HEK293 (cell line): Measurements from ENCODE around the gene IP6K3.

Experiments used
- CTCF ChIA-PET: fragments of 350-600 bp; formaldehyde crosslinking; extraction: SDS; loops from one replicate; lab custom pipeline; 2021; ENCODE audit warnings: antibody characterized with exemption; lab: Yijun Ruan, JAX
- POLR2A ChIA-PET: fragments of 300-600 bp; formaldehyde crosslinking; extraction: SDS; loops from one replicate; lab custom pipeline; 2020; ENCODE audit warnings: antibody characterized with exemption, inconsistent platforms; lab: Yijun Ruan, JAX
- H3K27ac ChIP-seq: fragments of 200-500 bp; sonication (Bioruptor generic); 2 replicates; pipeline ENCODE4 v1.5.1; 2014; ENCODE audit warnings: low read depth, low read length, control low read depth, inconsistent platforms; ENCODE audit errors: extremely low read depth
- H3K36me3 ChIP-seq, 2 experiments: fragments of 200-500 bp in 1 of 2; sonication (Bioruptor generic) in 1 of 2; 1 replicate in 1 of 2; 2 replicates in 1 of 2; pipeline ENCODE4 v1.5.1; 2014 to 2017; ENCODE audit warnings: inconsistent platforms in 2 of 2, low read length in 2 of 2; ENCODE audit not compliant: control insufficient read depth in 2 of 2, insufficient read depth in 1 of 2
- H3K4me1 ChIP-seq: fragments of 200-500 bp; sonication (Bioruptor generic); 2 replicates; pipeline ENCODE4 v1.5.1; 2014; ENCODE audit warnings: mild to moderate bottlenecking, low read length, inconsistent platforms; ENCODE audit not compliant: control insufficient read depth, insufficient read depth
- H3K4me3 ChIP-seq: 2 replicates; pipeline ENCODE4 v1.5.1; 2011; ENCODE audit warnings: low read depth, mild to moderate bottlenecking, control low read depth, low read length, moderate library complexity
- H3K9me3 ChIP-seq: fragments of 200-500 bp; sonication (Bioruptor generic); 2 replicates; pipeline ENCODE4 v1.5.1; 2014; ENCODE audit warnings: low read depth, low read length, inconsistent platforms; ENCODE audit not compliant: control insufficient read depth, insufficient read depth
- BCL11B ChIP-seq: fragments of 450-650 bp; formaldehyde crosslinking; IDR thresholded peaks from 2 replicates; pipeline ENCODE4 v1.5.1; 2016; ENCODE audit warnings: low read depth, missing biosample characterization, missing genetic modification characterization
- HOXD13 ChIP-seq: sonication (generic); formaldehyde crosslinking; IDR thresholded peaks from 2 replicates; pipeline ENCODE4 v1.8.0; 2022; ENCODE audit warnings: missing genetic modification reagents, borderline replicate concordance
- PATZ1 ChIP-seq: fragments of 450-650 bp; formaldehyde crosslinking; IDR thresholded peaks from 2 replicates; pipeline ENCODE4 v1.5.1; 2016; ENCODE audit warnings: missing biosample characterization, missing genetic modification characterization
- ZBTB1 ChIP-seq: fragments of 450-650 bp; formaldehyde crosslinking; IDR thresholded peaks from 2 replicates; pipeline ENCODE4 v1.5.1; 2016; ENCODE audit warnings: missing biosample characterization, missing genetic modification characterization
- ZBTB17 ChIP-seq: fragments of 450-650 bp; formaldehyde crosslinking; IDR thresholded peaks from 2 replicates; pipeline ENCODE4 v1.5.1; 2016; ENCODE audit warnings: missing biosample characterization, missing genetic modification characterization
- ZNF10 ChIP-seq: fragments of 450-650 bp; formaldehyde crosslinking; IDR thresholded peaks from 2 replicates; pipeline ENCODE4 v1.5.1; 2017; ENCODE audit warnings: missing biosample characterization, missing genetic modification characterization
- ZNF174 ChIP-seq: fragments of 450-650 bp; formaldehyde crosslinking; IDR thresholded peaks from 2 replicates; pipeline ENCODE4 v1.5.0; 2017; ENCODE audit warnings: missing biosample characterization, mild to moderate bottlenecking, missing genetic modification characterization
- ZNF19 ChIP-seq: fragments of 450-650 bp; formaldehyde crosslinking; IDR thresholded peaks from 2 replicates; pipeline ENCODE4; 2016; ENCODE audit warnings: missing biosample characterization, missing genetic modification characterization, low read depth
- ZNF248 ChIP-seq: fragments of 450-650 bp; formaldehyde crosslinking; IDR thresholded peaks from 2 replicates; pipeline ENCODE4 v1.5.1; 2017; ENCODE audit warnings: missing biosample characterization, missing genetic modification characterization
- ZNF266 ChIP-seq: fragments of 450-650 bp; formaldehyde crosslinking; IDR thresholded peaks from 2 replicates; pipeline ENCODE4 v1.5.1; 2016; ENCODE audit warnings: missing biosample characterization, missing genetic modification characterization, low read depth
- ZNF292 ChIP-seq: fragments of 450-650 bp; formaldehyde crosslinking; IDR thresholded peaks from 2 replicates; pipeline ENCODE4 v1.5.1; 2016; ENCODE audit warnings: low read depth, missing biosample characterization, missing genetic modification characterization, borderline replicate concordance
- ZNF350 ChIP-seq: fragments of 450-650 bp; formaldehyde crosslinking; IDR thresholded peaks from 2 replicates; pipeline ENCODE4 v1.5.0; 2017; ENCODE audit warnings: missing biosample characterization, mild to moderate bottlenecking, missing genetic modification characterization
- ZNF416 ChIP-seq: fragments of 450-650 bp; formaldehyde crosslinking; IDR thresholded peaks from 2 replicates; pipeline ENCODE4 v1.5.1; 2016; ENCODE audit warnings: missing biosample characterization, missing genetic modification characterization
- ZNF510 ChIP-seq: fragments of 450-650 bp; formaldehyde crosslinking; IDR thresholded peaks from 2 replicates; pipeline ENCODE4 v1.5.1; 2018; ENCODE audit warnings: mild to moderate bottlenecking, missing genetic modification characterization, missing biosample characterization; ENCODE audit not compliant: insufficient replicate concordance
- ZNF549 ChIP-seq: fragments of 450-650 bp; IDR thresholded peaks from 2 replicates; pipeline ENCODE4 v1.5.1; 2018; ENCODE audit warnings: missing biosample characterization, missing genetic modification characterization, mild to moderate bottlenecking, inconsistent platforms, moderate library complexity
- ZNF560 ChIP-seq: fragments of 450-650 bp; formaldehyde crosslinking; IDR thresholded peaks from 2 replicates; pipeline ENCODE4 v1.5.1; 2017; ENCODE audit warnings: missing biosample characterization, missing genetic modification characterization, borderline replicate concordance
- ZNF561 ChIP-seq: fragments of 450-650 bp; IDR thresholded peaks from 2 replicates; pipeline ENCODE4 v1.5.1; 2018; ENCODE audit warnings: missing biosample characterization, missing genetic modification characterization, borderline replicate concordance
- ZNF621 ChIP-seq: fragments of 450-650 bp; formaldehyde crosslinking; IDR thresholded peaks from 2 replicates; pipeline ENCODE4 v1.5.1; 2017; ENCODE audit warnings: missing biosample characterization, missing genetic modification characterization
- ZNF670 ChIP-seq: fragments of 450-650 bp; formaldehyde crosslinking; IDR thresholded peaks from 2 replicates; pipeline ENCODE4 v1.5.1; 2016; ENCODE audit warnings: missing biosample characterization, missing genetic modification characterization, low read depth
- ZNF785 ChIP-seq: fragments of 450-650 bp; formaldehyde crosslinking; IDR thresholded peaks from 2 replicates; pipeline ENCODE4 v1.5.1; 2016; ENCODE audit warnings: missing biosample characterization, missing genetic modification characterization
- ZXDB ChIP-seq: fragments of 450-650 bp; formaldehyde crosslinking; IDR thresholded peaks from 2 replicates; pipeline ENCODE4 v1.5.1; 2016; ENCODE audit warnings: missing biosample characterization, missing genetic modification characterization
- TF ChIP-seq, protein P1 (sequence below): fragments of 450-650 bp; formaldehyde crosslinking; IDR thresholded peaks from 2 replicates; pipeline ENCODE4 v1.5.1; 2016; ENCODE audit warnings: missing biosample characterization, missing genetic modification characterization, borderline replicate concordance
- TF ChIP-seq, protein P2 (sequence below): fragments of 450-650 bp; IDR thresholded peaks from 2 replicates; pipeline ENCODE4 v1.5.1; 2018; ENCODE audit warnings: missing biosample characterization, mild to moderate bottlenecking, missing genetic modification characterization

IP6K3 gene

GRCh38 chr6:33786736-33787135 is 40.0 kb upstream of the IP6K3 start:
- H3K4me1 ChIP-seq: peaks cover 9% of the 10 kb centered on the region
- H3K36me3 ChIP-seq: peaks cover 0 to 47% of the 10 kb centered on the region in 2 experiments; a peak in 1 of 3 replicates
- H3K4me3 ChIP-seq: no peak overlapping the region
- ChIA-PET POLR2A (interaction anchor here (1.2 to 1.6 kb wide), 2 partner anchors 17 to 90 kb away, joined by 3 to 7 read pairs; no protein-coding TSS in a partner anchor), CTCF (interaction anchor here (0.5 to 3.3 kb wide), 3 partner anchors 15 to 370 kb away, joined by 3 to 24 read pairs (median 12); no protein-coding TSS in a partner anchor)
- H3K27ac ChIP-seq: no peak overlapping the region
- TF ChIP-seq ZNF19 (tag by site-specific recombination): no peak
- no peaks in the 10 kb centered on the region for H3K9me3 ChIP-seq

- Histone ChIP-seq H3K4me1 (peaks cover 9% of the 10 kb centered on the region), H3K27ac (no peak overlapping the region), H3K36me3 (peaks cover 0 to 57% of the 10 kb centered on the region in 2 experiments; a peak in 1 of 3 replicates), H3K9me3 (no peaks in the 10 kb centered on the region), H3K4me3 (no peak overlapping the region)
- TF ChIP-seq ZNF785 (tag by site-specific recombination) (no peak), ZNF292 (no peak), ZBTB17 (no peak), ZNF248 (tag by site-specific recombination) (no peak), ZNF621 (tag by site-specific recombination) (no peak), ZNF510 (no peak), ZNF560 (tag by site-specific recombination) (no peak), ZNF670 (tag by site-specific recombination) (no peak), ZNF561 (tag by site-specific recombination) (no peak), PATZ1 (no peak), ZNF174 (tag by site-specific recombination) (no peak)
- TF ChIP-seq, protein P1, sequence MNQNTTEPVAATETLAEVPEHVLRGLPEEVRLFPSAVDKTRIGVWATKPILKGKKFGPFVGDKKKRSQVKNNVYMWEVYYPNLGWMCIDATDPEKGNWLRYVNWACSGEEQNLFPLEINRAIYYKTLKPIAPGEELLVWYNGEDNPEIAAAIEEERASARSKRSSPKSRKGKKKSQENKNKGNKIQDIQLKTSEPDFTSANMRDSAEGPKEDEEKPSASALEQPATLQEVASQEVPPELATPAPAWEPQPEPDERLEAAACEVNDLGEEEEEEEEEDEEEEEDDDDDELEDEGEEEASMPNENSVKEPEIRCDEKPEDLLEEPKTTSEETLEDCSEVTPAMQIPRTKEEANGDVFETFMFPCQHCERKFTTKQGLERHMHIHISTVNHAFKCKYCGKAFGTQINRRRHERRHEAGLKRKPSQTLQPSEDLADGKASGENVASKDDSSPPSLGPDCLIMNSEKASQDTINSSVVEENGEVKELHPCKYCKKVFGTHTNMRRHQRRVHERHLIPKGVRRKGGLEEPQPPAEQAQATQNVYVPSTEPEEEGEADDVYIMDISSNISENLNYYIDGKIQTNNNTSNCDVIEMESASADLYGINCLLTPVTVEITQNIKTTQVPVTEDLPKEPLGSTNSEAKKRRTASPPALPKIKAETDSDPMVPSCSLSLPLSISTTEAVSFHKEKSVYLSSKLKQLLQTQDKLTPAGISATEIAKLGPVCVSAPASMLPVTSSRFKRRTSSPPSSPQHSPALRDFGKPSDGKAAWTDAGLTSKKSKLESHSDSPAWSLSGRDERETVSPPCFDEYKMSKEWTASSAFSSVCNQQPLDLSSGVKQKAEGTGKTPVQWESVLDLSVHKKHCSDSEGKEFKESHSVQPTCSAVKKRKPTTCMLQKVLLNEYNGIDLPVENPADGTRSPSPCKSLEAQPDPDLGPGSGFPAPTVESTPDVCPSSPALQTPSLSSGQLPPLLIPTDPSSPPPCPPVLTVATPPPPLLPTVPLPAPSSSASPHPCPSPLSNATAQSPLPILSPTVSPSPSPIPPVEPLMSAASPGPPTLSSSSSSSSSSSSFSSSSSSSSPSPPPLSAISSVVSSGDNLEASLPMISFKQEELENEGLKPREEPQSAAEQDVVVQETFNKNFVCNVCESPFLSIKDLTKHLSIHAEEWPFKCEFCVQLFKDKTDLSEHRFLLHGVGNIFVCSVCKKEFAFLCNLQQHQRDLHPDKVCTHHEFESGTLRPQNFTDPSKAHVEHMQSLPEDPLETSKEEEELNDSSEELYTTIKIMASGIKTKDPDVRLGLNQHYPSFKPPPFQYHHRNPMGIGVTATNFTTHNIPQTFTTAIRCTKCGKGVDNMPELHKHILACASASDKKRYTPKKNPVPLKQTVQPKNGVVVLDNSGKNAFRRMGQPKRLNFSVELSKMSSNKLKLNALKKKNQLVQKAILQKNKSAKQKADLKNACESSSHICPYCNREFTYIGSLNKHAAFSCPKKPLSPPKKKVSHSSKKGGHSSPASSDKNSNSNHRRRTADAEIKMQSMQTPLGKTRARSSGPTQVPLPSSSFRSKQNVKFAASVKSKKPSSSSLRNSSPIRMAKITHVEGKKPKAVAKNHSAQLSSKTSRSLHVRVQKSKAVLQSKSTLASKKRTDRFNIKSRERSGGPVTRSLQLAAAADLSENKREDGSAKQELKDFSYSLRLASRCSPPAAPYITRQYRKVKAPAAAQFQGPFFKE (tag by site-specific recombination): no peak
- CTCF ChIA-PET: interaction anchor here (2.1 to 3.3 kb wide), 2 partner anchors 14 to 18 kb away, joined by 5 to 24 read pairs; no protein-coding TSS in a partner anchor
- POLR2A ChIA-PET: interaction anchor here (1.2 kb wide), 1 partner anchor 89 kb away, joined by 3 read pairs; no protein-coding TSS in a partner anchor
Observed at GRCh38 chr6:33785778-33786177, 39.1 kb upstream of the IP6K3 start.

- POLR2A ChIA-PET: no interaction called here
- peaks cover 0 to 67% of the 10 kb centered on the region in 2 experiments; a peak in 2 of 3 replicates for H3K36me3 ChIP-seq
- no peak overlapping the region for H3K4me3 ChIP-seq
- CTCF ChIA-PET: interaction anchor here (1.4 to 2.1 kb wide), 2 partner anchors 14 to 17 kb away, joined by 5 read pairs; no protein-coding TSS in a partner anchor
- peaks cover 9% of the 10 kb centered on the region for H3K4me1 ChIP-seq
- H3K9me3 ChIP-seq: no peaks in the 10 kb centered on the region
- no peak overlapping the region for H3K27ac ChIP-seq
- TF ChIP-seq HOXD13 (CRISPR knock-in tag) (no peak), ZXDB (tag by site-specific recombination) (no peak), ZNF350 (tag by site-specific recombination) (no peak), BCL11B (tag by site-specific recombination) (no peak), ZNF266 (tag by site-specific recombination) (no peak), ZNF416 (tag by site-specific recombination) (no peak), ZNF174 (tag by site-specific recombination) (no peak), ZBTB1 (tag by site-specific recombination) (no peak), ZNF10 (tag by site-specific recombination) (no peak), ZNF549 (tag by site-specific recombination) (no peak)
- TF ChIP-seq, protein P2, sequence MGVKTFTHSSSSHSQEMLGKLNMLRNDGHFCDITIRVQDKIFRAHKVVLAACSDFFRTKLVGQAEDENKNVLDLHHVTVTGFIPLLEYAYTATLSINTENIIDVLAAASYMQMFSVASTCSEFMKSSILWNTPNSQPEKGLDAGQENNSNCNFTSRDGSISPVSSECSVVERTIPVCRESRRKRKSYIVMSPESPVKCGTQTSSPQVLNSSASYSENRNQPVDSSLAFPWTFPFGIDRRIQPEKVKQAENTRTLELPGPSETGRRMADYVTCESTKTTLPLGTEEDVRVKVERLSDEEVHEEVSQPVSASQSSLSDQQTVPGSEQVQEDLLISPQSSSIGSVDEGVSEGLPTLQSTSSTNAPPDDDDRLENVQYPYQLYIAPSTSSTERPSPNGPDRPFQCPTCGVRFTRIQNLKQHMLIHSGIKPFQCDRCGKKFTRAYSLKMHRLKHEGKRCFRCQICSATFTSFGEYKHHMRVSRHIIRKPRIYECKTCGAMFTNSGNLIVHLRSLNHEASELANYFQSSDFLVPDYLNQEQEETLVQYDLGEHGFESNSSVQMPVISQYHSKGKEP (tag by site-specific recombination): no peak
Observed at GRCh38 chr6:33784787-33785186, 38.1 kb upstream of the IP6K3 start.
